CD4-positive, CD25-positive, alpha-beta regulatory T cell (primary cell): ENCODE measurements around the gene DCUN1D3. TPM values are rescaled to one million over a fixed set of nuclear protein-coding genes. Genes with fewer than 3 reads are reported as not detected.

Source experiments
- ATAC-seq, 2 donors: fragments of 150-1000 bp; cut with Tn5 transposase; one replicate each; pipeline ENCODE4 v1.10.0; 2021; ENCODE audit warnings: low read depth in 2 of 2, moderate number of reproducible peaks in 2 of 2, moderate library complexity in 1 of 2
- DNase-seq, 3 donors: peaks; one replicate each; pipeline versions ENCODE4 v3.0.0 to v3.0.0-alpha.2; 2012 to 2022; ENCODE audit warnings: mixed read lengths in 1 of 3
- H3K27ac ChIP-seq: one replicate; pipeline ENCODE4 v1.7.0; 2013; ENCODE audit warnings: mild to moderate bottlenecking, low read length; ENCODE audit not compliant: insufficient read depth, poor library complexity, severe bottlenecking
- H3K27me3 ChIP-seq: one replicate; pipeline ENCODE4 v1.7.0; 2013; ENCODE audit warnings: low read length; ENCODE audit not compliant: control insufficient read depth, insufficient read depth
- H3K36me3 ChIP-seq: one replicate; pipeline ENCODE4 v1.7.0; 2013; ENCODE audit warnings: mild to moderate bottlenecking, low read length, moderate library complexity; ENCODE audit not compliant: control insufficient read depth, insufficient read depth
- H3K4me1 ChIP-seq: 2 replicates; pipeline ENCODE4 v1.7.0; 2013; ENCODE audit warnings: mild to moderate bottlenecking, low read length; ENCODE audit not compliant: insufficient read depth, control insufficient read depth, poor library complexity, severe bottlenecking
- H3K4me3 ChIP-seq: one replicate; pipeline ENCODE4 v1.7.0; 2013; ENCODE audit warnings: low read depth, mild to moderate bottlenecking, low read length, moderate library complexity
- H3K9me3 ChIP-seq, 2 experiments: 1 replicate in 1 of 2; 2 replicates in 1 of 2; pipeline ENCODE4 v1.7.0; 2013; ENCODE audit warnings: low read length in 2 of 2, mild to moderate bottlenecking in 1 of 2, moderate library complexity in 1 of 2; ENCODE audit not compliant: control insufficient read depth in 2 of 2
- H3K27ac Mint-ChIP-seq, 3 donors: one replicate each; pipeline ENCODE4 v1.8.0; 2020 to 2022; ENCODE audit warnings: mild to moderate bottlenecking in 3 of 3, mixed read lengths in 3 of 3, moderate library complexity in 2 of 3
- H3K27me3 Mint-ChIP-seq: one replicate; pipeline ENCODE4 v1.8.0; 2022; ENCODE audit warnings: mild to moderate bottlenecking, mixed read lengths
- H3K36me3 Mint-ChIP-seq: one replicate; pipeline ENCODE4 v1.8.0; 2020; ENCODE audit warnings: mixed read lengths
- H3K4me1 Mint-ChIP-seq, 4 donors: one replicate each; pipeline ENCODE4 v1.8.0; 2020 to 2022; ENCODE audit warnings: mixed read lengths in 4 of 4, mild to moderate bottlenecking in 1 of 4
- H3K4me3 Mint-ChIP-seq, 4 donors: one replicate each; pipeline ENCODE4 v1.8.0; 2020 to 2022; ENCODE audit warnings: mild to moderate bottlenecking in 4 of 4, mixed read lengths in 4 of 4, moderate library complexity in 3 of 4
- H3K9me3 Mint-ChIP-seq, 7 donors: one replicate each; pipeline ENCODE4 v1.8.0; 2020 to 2022; ENCODE audit warnings: mixed read lengths in 7 of 7, mild to moderate bottlenecking in 3 of 7, moderate library complexity in 2 of 7
- polyA plus RNA-seq, 4 donors: library from polyadenylated mRNA; unstranded; fragments of 300-500 nt; fragmentation: Illumina TruSeq; gene quantifications; one replicate each; pipeline ENCODE4 v1.2.3, GENCODE V29; 2021
- total RNA-seq: library from RNA; stranded (reverse); gene quantifications from one replicate; pipeline ENCODE4 v1.2.3, GENCODE V29; 2022

Gene DCUN1D3
- total and polyA plus RNA-seq, 5 donors from 2014 or later, result 0.52 to 4.8 (median 1.7) TPM

DNA sequence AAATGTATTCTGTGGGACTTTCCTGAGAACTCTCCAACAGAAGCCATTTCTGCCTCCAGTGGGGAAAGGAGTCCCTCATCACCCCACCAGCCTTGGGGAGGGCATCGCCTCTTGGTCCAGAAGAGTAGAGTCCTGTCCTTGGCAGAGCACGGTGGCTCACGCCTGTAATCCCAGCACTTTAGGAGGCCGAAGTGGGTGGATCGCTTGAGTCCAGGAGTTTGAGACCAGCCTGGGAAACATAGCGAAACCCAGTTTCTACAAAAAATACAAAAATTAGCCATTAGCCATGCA is 41.4 kb upstream of the DCUN1D3 start:
- ATAC-seq, result no peak
- no peaks in the 10 kb centered on the region for H3K27me3 ChIP-seq
- Mint-ChIP-seq H3K27me3 (no peaks in the 10 kb centered on the region), H3K9me3 (no peaks in the 10 kb centered on the region), H3K4me3 (no peak overlapping the region), H3K36me3 (no peaks in the 10 kb centered on the region), H3K4me1 (peaks cover 6 to 15% (median 10%) of the 10 kb centered on the region in 4 donors), H3K27ac (no peak overlapping the region)
- H3K36me3 ChIP-seq, result no peaks in the 10 kb centered on the region
- no peak overlapping the region for H3K27ac ChIP-seq
- no peaks in the 10 kb centered on the region for H3K9me3 ChIP-seq
- no peak overlapping the region for H3K4me3 ChIP-seq
- peaks cover 9% of the 10 kb centered on the region for H3K4me1 ChIP-seq
- no peak for DNase-seq

DNA sequence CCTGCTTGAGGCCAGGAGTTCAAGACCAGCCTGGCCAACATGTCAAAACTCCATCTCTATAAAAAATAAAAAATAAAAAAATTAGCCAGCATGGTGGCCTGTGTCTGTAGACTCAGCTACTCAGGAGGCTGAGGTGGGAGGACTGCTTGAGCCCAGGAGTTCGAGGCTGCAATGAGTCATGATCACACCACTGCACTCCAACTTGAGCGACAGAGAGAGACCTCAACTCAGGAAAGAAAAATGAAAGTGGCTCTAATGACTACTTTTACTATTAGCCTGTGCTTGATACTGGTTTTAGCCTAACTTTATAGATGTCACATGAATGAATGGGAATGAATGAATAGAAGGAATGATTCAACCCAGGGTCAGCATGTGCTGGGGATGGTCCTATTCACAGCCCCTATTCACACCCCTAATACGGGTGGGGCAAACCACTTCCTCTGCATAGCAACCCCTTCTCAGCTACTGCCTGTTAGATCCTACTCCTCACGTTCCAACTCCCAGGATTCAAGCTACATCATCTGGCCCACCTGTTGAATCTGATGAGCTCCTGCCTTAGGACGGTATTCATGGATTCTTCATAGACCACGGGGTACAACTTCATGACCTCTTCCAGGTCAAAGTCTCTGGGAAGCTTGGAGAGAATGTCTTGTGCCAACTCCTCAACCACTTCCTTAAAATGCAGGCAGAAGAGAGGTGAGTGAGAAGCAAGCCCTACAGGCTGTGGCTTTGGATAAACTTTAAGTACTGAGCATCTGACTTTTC is 40.9 kb upstream of the DCUN1D3 start:
- H3K4me1 Mint-ChIP-seq, result peaks cover 6 to 15% (median 10%) of the 10 kb centered on the region in 4 donors
- H3K4me3 Mint-ChIP-seq, result no peak overlapping the region
- Histone ChIP-seq H3K36me3 (no peaks in the 10 kb centered on the region), H3K4me1 (peaks cover 9% of the 10 kb centered on the region), H3K27me3 (no peaks in the 10 kb centered on the region), H3K9me3 (no peaks in the 10 kb centered on the region), H3K27ac (no peak overlapping the region), H3K4me3 (no peak overlapping the region)
- H3K9me3 Mint-ChIP-seq, result no peaks in the 10 kb centered on the region
- DNase-seq (peak in 1 of 3 donors; percentile 24), ATAC-seq (no peak)
- H3K36me3 Mint-ChIP-seq, result no peaks in the 10 kb centered on the region
- H3K27me3 Mint-ChIP-seq, result peaks cover under 1% of the 10 kb centered on the region
- H3K27ac Mint-ChIP-seq, result no peak overlapping the region

DNA sequence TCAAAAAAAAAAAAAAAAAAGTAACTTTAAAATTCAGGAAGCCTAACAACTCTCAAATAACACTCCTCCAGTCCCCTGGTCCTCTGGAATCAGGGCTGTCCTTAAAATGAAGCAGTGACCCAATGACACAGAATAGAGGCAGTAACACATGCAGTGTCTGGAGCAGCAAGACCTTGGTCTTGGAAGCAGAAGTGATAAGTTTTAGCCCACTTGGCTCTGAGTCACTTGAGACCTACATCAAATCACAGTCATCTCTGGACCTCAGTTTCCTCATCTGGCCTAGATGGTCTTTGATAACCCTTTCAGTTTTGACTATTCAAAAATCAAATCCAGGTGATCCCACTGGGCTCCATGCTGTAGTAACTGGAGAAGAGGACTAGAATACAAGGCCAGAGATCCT is 39.5 kb upstream of the DCUN1D3 start:
- Mint-ChIP-seq H3K27ac (no peak overlapping the region), H3K36me3 (no peaks in the 10 kb centered on the region), H3K9me3 (no peaks in the 10 kb centered on the region), H3K4me1 (peaks cover 0 to 10% (median 6%) of the 10 kb centered on the region in 4 donors), H3K4me3 (no peak overlapping the region), H3K27me3 (peaks cover 5% of the 10 kb centered on the region)
- no peak overlapping the region for H3K4me3 ChIP-seq
- H3K4me1 ChIP-seq, result peaks cover 5% of the 10 kb centered on the region
- H3K27ac ChIP-seq, result no peak overlapping the region
- DNase-seq, result no peak
- H3K27me3 ChIP-seq, result no peaks in the 10 kb centered on the region
- H3K36me3 ChIP-seq, result no peaks in the 10 kb centered on the region
- ATAC-seq, result no peak
- H3K9me3 ChIP-seq, result no peaks in the 10 kb centered on the region

DNA sequence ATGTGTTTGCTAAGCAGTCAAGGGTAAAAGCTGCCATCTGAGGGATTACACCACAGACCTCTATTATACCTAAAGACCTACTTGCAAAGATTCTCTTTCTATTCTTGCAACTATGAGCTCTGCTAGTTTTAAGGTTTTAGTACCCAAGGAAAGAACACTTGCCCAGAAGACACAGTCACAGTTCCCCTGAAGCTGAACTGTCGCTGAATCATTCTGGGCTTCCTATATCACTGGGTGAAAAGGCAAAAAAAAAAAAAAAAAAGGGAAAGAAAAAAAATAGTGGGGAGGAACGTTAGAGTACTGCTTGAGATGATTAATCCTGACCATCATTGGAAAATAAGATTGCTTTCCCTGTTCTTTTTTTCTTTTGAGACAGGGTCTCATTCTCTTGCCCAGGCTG is 38.3 kb upstream of the DCUN1D3 start:
- H3K27me3 Mint-ChIP-seq, result peaks cover 10% of the 10 kb centered on the region
- ATAC-seq (no peak), DNase-seq (no peak)
- no peak overlapping the region for H3K27ac Mint-ChIP-seq
- Histone ChIP-seq H3K4me1 (no peaks in the 10 kb centered on the region), H3K4me3 (no peak overlapping the region), H3K36me3 (no peaks in the 10 kb centered on the region), H3K27me3 (no peaks in the 10 kb centered on the region), H3K27ac (no peak overlapping the region), H3K9me3 (no peaks in the 10 kb centered on the region)
- peaks cover 0 to 8% (median 6%) of the 10 kb centered on the region in 4 donors for H3K4me1 Mint-ChIP-seq
- no peaks in the 10 kb centered on the region for H3K9me3 Mint-ChIP-seq
- H3K4me3 Mint-ChIP-seq, result no peak overlapping the region
- no peaks in the 10 kb centered on the region for H3K36me3 Mint-ChIP-seq

DNA sequence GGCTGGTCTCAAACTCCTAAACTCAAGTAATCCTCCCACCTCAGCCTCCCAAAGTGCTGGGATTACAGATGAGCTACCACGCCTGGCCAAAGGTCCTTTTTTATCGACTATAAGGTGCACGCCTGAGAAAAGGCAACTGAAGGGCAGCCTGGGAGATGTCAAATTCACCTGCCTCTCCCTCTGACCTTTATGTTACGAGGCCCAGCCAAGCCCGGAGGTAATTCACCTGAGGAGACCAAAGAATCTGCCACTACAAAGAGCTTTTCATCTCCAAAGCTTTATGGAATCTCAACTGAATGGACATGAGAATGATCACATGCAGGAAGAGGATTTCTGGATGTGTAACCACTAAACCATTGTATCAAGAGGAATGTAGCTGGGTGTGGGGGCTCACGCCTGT is 37.6 kb upstream of the DCUN1D3 start:
- no peak overlapping the region for H3K4me3 Mint-ChIP-seq
- ATAC-seq (no peak), DNase-seq (no peak)
- Histone ChIP-seq H3K27ac (no peak overlapping the region), H3K36me3 (no peaks in the 10 kb centered on the region), H3K4me1 (no peaks in the 10 kb centered on the region), H3K9me3 (no peaks in the 10 kb centered on the region), H3K27me3 (no peaks in the 10 kb centered on the region), H3K4me3 (no peak overlapping the region)
- H3K27me3 Mint-ChIP-seq, result peaks cover 10% of the 10 kb centered on the region
- H3K36me3 Mint-ChIP-seq, result no peaks in the 10 kb centered on the region
- H3K9me3 Mint-ChIP-seq, result no peaks in the 10 kb centered on the region
- H3K4me1 Mint-ChIP-seq, result peaks cover 0 to 7% (median 5%) of the 10 kb centered on the region in 4 donors
- H3K27ac Mint-ChIP-seq, result no peak overlapping the region

DNA sequence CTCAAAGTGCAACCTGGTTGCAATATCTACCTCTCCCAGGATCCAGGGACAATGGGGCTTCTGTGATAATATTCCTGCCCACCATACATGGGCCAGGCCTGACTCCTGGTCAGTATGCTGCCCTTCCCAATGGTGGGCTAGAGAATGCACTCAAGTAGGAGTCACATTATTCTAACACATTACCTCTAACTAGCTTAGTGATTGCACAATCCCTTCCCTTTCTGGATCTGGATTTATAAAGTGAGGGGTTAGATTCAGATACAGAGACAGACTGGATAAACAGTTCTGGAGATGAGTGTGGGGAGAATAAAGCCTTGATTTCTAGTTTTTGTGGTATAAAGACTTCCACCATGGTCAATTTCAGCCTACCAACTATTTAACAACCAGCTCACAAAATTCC is 33.4 kb upstream of the DCUN1D3 start:
- H3K4me1 Mint-ChIP-seq, result no peaks in the 10 kb centered on the region
- ATAC-seq (no peak), DNase-seq (no peak)
- Histone ChIP-seq H3K4me1 (no peaks in the 10 kb centered on the region), H3K36me3 (no peaks in the 10 kb centered on the region), H3K27me3 (no peaks in the 10 kb centered on the region), H3K4me3 (no peak overlapping the region), H3K9me3 (no peaks in the 10 kb centered on the region), H3K27ac (no peak overlapping the region)
- H3K9me3 Mint-ChIP-seq, result peaks cover 0 to 3% (median 0%) of the 10 kb centered on the region in 7 donors
- H3K36me3 Mint-ChIP-seq, result no peaks in the 10 kb centered on the region
- H3K27ac Mint-ChIP-seq, result no peak overlapping the region
- peaks cover 10% of the 10 kb centered on the region for H3K27me3 Mint-ChIP-seq
- no peak overlapping the region for H3K4me3 Mint-ChIP-seq

DNA sequence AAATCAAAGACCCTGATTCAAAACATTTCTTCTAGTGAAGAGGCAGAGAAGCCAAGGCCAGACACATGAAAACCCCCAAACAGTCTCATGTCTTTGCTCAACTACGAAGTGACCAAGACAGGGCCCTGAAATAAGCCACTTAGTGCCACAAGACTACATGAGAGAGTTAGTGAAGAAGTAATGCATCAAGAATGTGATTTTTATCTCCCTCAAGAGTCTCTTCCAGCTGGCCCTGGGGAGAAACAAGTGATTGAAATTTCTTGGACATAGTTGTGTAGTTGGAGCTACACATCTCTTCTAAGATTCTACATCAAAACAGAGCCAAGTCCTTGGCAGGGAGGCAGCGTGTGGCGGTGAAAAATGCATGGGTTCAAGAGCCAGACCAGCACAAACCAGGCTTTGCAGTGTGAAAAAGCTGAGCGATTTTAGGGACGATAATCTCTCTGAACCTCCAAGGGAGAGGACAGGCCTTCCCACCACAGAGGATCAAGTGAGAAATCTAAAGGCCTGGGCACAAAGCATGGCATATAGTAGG is 31.0 kb upstream of the DCUN1D3 start:
- Mint-ChIP-seq H3K9me3 (peaks cover 0 to 4% (median 1%) of the 10 kb centered on the region in 7 donors), H3K36me3 (peaks cover 5% of the 10 kb centered on the region), H3K4me3 (no peak overlapping the region), H3K27ac (no peak overlapping the region), H3K27me3 (peaks cover 10% of the 10 kb centered on the region), H3K4me1 (no peaks in the 10 kb centered on the region)
- DNase-seq, result no peak
- H3K36me3 ChIP-seq, result no peaks in the 10 kb centered on the region
- no peak for ATAC-seq
- no peak overlapping the region for H3K27ac ChIP-seq
- H3K4me3 ChIP-seq, result no peak overlapping the region
- no peaks in the 10 kb centered on the region for H3K27me3 ChIP-seq
- no peaks in the 10 kb centered on the region for H3K4me1 ChIP-seq
- no peaks in the 10 kb centered on the region for H3K9me3 ChIP-seq

DNA sequence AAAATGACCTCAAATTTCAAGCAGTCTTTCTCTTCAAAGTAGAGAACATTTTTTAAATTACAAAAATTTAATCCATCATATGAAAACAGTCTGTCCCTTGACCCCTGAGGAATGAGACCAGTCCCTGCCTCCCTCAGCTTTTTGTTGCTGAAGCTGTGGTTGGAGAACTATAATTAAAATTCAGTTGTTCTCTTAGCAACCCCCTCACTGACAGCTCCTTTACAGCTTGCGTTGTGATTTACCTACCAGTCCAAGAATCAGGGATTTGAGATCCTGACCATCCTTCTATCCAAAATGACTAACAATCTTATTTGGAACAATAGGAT is 30.2 kb upstream of the DCUN1D3 start:
- peaks cover 12% of the 10 kb centered on the region for H3K36me3 Mint-ChIP-seq
- Histone ChIP-seq H3K27me3 (no peaks in the 10 kb centered on the region), H3K4me3 (no peak overlapping the region), H3K27ac (no peak overlapping the region), H3K9me3 (no peaks in the 10 kb centered on the region), H3K4me1 (no peaks in the 10 kb centered on the region), H3K36me3 (peaks cover 4% of the 10 kb centered on the region)
- no peaks in the 10 kb centered on the region for H3K4me1 Mint-ChIP-seq
- peaks cover 5% of the 10 kb centered on the region for H3K27me3 Mint-ChIP-seq
- H3K9me3 Mint-ChIP-seq, result peaks cover 0 to 4% (median 1%) of the 10 kb centered on the region in 7 donors
- H3K4me3 Mint-ChIP-seq, result no peak overlapping the region
- DNase-seq, result no peak
- no peak for ATAC-seq
- no peak overlapping the region for H3K27ac Mint-ChIP-seq
